ENCODE data around the gene A2M.

A2M gene

DNA sequence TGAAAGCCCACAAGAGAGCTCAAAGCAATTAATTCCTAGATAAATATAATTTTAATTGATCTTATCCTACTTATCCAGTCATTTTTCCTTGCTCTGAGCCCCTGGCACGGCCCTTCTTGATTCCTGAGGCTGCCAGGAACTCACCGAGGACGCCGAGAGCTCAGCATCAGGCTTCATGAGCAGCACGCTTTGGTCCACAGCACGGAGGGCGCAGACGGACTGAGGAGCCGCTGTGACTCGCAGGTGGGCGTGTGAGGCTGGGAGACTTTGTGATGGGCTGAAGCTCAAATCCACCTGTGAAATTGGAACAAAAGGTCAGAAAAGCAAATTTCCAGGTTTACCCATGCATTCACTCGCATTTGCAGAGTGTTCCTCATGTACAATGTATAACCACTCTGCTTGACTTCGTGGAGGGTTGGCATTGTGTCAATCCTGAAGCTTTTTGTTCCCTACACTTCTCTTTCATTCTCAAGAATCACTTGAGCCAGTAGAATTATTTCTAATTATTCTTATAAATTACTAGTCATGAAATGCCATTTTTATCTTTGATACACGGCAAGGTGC lies 17.2 kb downstream of the A2M start:
- no peak for DNase-seq (ENCODE audit: low spot score)

GRCh38 chr12:9098115-9098452 lies 17.6 kb downstream of the A2M start:
- no peak for DNase-seq (ENCODE audit: low spot score)

DNA sequence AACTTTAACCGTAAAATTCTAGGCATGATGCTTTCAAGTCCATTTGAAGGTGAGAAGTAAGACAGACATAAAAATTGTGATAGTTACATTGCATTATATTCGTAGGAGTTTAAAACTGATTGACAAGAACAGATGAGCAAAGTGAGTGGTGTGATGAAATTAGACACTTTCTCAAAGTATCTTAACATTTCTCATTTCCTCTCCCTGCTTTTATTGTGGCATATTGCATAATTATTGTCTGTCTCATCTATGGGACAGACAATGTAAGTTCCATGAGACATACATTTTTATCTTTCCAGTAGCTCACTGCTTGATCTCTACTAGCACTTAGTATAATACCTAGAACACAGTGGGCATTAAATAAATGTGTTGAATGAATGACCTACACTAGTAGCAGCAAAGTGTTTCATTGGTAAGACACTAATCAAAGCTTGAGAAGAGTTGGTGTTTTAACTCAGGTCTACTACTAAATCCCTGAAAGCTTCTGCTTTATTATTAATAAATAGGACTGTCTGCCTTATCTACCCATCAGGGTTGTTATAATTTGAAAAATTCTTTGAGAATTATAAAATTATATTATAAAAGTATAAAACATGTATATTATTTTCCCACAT lies 19.0 kb downstream of the A2M start:
- DNase-seq (ENCODE audit: low spot score): no peak

DNA sequence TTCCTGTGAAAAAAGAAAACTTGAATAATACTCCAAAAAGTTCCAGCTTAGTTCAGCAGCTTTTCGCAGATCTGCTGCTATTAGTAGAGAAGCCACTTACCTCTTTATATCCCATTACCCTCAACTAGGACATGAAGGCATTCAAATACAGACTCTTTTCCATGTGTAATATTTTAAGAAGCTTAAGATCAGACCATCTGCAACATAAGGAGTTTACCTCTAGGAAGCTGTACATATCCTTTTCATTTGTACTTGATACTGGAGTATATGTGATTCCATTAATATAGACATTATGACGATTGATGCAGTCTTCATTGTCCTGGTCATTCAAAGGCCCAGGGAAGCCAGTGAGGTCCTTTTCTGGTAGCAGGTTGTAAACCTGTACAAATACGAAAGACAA lies 20.4 kb downstream of the A2M start:
- DNase-seq (ENCODE audit: low spot score): no peak

DNA sequence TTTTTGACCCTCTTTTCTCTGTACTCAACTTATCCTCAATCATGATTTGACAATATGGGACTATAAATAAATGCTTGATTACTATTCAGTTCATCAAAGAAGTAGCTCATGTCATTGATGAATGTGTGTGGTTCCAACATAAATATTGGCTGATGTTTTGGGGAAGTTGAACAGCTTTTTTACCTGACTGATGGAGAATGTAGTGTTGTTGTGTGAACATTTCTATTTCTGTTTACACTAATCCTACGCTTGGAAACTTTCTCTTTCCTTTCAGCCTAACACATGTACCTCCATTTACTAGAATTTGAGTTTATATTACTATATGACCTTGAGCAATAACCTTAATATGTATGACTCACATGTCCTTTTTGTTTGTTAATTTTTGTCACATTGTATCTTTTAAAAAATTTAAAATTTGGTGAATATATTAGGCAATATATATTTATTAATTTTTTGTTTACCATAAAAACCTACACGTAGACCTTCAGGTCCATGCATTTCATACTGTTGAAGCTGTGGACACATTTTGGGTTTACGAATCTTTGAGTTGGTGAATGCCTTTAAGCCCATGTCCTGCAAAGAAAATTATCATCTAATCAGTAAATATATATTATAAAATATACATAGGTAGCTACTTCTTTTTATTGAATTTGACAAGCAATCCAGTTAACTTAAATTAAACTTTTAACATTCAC lies 21.1 kb downstream of the A2M start:
- DNase-seq (ENCODE audit: low spot score): no peak

- no peak for DNase-seq (ENCODE audit: low spot score)
Measured at GRCh38 chr12:9091891-9092598, 23.7 kb downstream of the A2M start.

DNA sequence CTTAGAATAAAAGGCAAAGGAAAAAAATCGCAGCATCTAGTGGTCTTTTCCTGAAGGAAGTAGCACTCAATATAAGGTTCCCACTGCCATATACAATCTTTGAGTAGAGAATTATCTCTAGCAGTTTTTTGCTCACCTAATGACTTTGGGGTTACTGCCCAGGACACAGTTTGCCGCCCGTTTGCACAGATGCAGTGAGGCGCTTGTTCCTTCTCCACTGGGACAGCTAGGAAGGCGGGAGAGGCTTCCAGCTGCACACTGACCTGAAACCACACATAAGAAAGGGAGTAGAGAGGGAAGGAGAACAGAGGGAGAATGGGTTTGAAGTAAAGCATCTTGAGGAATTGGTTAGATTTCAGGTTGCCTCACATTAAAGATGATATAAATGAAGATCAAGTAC lies 25.5 kb downstream of the A2M start:
- DNase-seq (ENCODE audit: low spot score): no peak

GRCh38 chr12:9087087-9087835 lies 28.5 kb downstream of the A2M start:
- DNase-seq (ENCODE audit: low spot score): no peak

DNA sequence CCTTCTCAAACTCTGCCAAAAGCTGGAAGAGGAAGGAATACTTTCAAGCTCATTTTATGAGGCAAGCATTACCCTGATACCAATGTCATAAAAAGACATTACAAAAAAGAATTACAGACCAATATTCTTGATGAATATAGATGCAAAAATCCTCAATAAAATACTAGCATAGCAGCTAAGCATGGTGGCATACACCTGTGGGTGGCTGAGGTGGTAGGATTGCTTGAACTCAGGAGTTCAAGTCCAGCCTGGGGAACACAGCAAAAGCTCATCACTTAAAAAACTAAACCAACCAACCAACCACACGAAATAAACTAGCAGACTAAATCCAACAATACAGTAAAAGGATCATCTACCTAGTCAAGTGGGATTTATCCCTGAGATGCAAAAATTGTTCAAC lies 29.6 kb downstream of the A2M start:
- no peak for DNase-seq (ENCODE audit: low spot score)

DNA sequence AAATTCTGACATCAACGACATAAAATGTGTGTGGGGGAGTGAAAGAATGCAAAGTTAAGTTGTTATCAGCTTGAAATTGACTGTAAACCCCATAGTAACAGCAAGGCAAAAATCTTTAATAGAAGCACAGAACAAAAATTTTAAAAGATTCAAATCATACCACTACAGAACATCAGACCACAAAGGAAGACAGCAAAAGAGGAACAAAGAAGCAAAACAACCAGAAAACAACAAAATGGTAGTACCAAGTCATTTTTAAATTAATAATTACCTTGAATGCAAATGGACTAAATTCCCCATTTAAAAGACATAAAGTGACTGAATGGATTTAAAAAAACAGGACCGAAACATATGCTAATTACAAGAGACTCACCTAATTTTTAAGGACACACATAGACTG lies 31.3 kb downstream of the A2M start:
- no peak for DNase-seq (ENCODE audit: low spot score)

- no peak for DNase-seq (ENCODE audit: low spot score)
Measured at GRCh38 chr12:9083793-9084192, 31.9 kb downstream of the A2M start.

GRCh38 chr12:9081667-9082427 lies 33.9 kb downstream of the A2M start:
- DNase-seq (ENCODE audit: low spot score): no peak

DNA sequence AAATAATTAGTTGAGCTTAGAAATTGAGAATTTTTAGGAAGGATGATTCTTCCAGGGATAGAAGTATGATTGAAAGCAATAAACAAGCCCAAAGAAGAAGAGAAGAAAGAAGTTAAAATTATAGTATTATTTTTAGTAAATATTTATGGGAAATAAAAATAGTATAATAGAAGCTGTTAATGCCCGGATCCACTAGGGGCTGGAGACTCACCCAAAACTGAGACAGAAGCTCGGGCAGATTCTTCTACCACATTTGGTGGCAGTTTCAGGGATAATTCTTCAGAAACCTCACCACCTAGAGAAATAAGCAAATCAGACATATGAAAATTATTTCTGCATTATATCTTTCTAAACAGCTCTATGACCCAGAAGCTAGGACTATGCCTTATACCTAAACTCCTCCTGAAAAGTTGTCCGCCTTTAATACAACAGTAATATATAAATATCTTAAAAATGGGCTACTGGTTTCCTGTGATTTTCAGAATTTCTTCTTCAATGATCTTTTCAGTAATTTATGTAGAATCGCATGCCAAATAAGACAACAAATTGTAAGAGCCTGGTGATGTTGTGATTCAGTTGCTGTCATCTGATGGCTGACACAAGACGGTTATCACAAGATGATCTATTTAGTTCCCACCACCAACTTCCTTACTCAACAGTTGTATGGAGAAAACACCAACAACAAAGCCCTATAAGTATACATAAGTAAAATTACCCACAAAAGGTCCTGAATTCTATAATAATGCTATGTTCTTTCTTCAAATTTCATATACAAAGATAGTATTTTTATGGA lies 35.6 kb downstream of the A2M start:
- DNase-seq (ENCODE audit: low spot score): no peak

DNA sequence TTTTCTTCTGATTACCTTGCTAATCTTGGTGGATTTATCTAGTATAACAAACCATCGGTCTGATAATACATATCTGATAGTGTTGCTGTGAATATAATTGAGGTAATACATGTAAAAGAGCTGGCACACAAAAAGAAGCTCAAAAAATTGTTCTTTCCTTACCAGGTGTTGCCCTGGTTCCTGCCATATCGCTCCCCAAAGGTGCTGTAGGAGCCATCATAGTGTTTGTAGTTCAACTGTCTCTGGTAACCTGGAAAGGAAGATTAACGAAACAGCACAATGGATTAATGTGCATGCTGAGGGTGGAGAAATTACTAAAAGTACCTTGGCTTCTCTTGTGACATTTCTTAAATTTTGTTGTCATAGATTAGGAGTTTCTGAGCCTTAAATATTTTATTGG lies 36.6 kb downstream of the A2M start:
- no peak for DNase-seq (ENCODE audit: low spot score)

DNA sequence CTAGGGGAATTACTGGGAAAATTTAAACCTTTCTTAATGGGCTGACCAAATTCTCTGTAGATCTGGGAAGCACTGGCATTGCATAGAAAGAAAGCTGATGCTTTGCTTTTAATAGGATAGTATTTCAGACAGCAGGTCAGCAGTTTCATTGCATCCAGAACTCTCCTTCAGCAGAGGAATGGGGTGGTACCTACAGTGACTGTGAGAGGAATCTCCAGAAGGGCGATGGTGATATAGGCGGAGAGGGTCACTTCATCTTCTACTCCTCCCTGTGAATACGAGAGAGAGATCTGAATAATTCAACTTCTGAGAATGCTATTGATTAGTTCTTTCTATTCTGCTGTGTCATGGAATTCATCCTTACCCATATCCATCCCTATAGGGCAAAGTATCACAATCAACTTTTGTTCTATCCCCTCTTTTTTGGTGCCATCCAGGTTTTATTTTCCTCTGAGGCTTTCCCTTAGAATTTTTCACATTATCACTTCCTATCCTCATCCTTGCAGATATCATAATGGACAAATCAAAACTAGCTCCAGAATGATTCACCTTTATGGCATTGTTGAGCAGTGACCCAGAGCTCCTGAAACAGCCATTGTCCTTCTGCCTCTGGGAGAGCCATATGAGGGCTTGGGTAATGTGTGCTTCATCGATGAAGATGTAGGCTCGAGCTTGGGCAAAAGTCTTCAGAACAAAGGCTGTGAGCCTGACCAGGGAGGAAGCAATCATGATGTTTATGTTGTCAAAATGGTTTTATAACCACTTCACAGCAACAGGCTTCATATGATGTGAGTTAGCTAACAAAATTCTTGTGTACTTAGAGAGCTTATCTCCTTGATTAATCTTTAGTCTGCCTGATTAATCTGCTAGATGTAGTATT lies 38.3 kb downstream of the A2M start:
- DNase-seq (ENCODE audit: low spot score): no peak

DNA sequence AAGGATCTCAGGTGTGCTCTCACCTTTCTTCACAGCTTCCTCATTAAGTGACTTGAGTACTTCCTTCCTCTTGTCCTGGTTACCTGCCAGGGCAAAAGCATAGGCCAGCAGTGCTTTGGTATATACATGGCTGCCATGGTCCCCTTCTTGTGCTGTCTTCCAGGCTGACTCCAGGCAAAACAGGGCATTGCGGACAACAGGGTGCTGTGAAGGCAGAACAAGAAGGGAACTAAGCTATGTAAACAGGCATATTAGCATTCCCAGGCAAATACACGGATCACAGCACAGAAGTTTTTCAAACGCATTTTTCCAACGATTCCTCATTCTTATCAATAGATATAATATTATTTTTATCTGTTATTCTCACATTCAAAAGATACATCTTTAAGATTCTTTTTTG lies 39.0 kb downstream of the A2M start:
- no peak for DNase-seq (ENCODE audit: low spot score)

GRCh38 chr12:9075138-9075535 lies 40.6 kb downstream of the A2M start:
- DNase-seq (ENCODE audit: low spot score): no peak

GRCh38 chr12:9074484-9075137 lies 41.1 kb downstream of the A2M start:
- no peak for DNase-seq (ENCODE audit: low spot score)

DNA sequence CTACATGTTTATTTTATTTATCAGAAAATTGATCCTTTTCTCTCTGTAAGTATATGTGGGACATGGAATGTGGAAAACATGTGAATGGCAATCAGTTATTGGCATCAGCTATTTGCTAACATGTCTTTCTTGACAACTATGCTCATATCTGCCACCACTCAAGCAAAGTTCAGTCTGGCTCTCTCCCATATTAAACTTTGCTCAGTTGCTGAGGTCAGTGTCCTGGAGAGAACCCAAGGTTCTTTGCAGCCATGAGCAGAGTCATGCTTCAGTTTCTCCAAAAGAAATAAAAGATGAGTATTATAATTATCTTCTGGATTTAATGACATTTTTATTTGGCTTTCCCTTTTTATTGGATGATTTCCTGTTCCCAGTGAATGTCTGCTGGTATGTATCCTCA lies 42.6 kb downstream of the A2M start:
- no peak for DNase-seq (ENCODE audit: low spot score)
